GM04503 (cell line): ENCODE results near the gene LIME1.

Source experiments
- DNase-seq: peaks from one replicate; pipeline ENCODE4 v3.0.0-alpha.2; 2012; ENCODE audit warnings: low read depth

LIME1 gene

DNA sequence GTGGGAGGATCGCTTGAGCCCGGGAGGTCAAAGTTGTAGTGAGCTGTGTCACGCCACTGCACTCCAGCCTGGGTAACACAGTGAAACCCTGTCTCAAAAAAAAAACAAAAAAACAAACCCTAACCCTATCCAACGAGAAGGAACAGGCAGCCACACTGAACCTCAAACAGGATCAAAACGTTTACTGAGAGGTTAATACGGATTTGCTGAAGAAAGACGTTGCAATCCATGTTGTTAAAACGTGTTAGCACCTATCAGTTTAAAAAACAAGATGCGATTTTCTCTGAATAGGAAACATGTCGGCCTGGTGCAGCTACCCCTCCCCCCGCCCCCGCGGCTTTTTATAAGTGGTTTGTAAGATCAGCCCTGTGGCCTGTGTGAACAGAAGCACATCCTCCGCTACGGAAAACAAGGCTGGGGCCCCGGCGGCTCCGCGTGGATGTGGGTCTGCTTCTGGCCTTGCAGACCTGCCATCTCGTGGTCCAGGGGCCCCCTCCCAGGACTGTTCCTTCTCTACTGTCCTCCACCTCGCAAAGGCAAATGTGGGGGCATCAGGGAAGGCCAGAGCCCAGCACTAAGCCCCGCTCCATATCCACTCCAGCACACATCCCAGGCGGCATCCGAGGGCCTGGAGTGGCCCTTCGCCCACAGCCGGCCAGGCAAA is 14.5 kb downstream of the LIME1 start:
- DNase-seq, result no peak

DNA sequence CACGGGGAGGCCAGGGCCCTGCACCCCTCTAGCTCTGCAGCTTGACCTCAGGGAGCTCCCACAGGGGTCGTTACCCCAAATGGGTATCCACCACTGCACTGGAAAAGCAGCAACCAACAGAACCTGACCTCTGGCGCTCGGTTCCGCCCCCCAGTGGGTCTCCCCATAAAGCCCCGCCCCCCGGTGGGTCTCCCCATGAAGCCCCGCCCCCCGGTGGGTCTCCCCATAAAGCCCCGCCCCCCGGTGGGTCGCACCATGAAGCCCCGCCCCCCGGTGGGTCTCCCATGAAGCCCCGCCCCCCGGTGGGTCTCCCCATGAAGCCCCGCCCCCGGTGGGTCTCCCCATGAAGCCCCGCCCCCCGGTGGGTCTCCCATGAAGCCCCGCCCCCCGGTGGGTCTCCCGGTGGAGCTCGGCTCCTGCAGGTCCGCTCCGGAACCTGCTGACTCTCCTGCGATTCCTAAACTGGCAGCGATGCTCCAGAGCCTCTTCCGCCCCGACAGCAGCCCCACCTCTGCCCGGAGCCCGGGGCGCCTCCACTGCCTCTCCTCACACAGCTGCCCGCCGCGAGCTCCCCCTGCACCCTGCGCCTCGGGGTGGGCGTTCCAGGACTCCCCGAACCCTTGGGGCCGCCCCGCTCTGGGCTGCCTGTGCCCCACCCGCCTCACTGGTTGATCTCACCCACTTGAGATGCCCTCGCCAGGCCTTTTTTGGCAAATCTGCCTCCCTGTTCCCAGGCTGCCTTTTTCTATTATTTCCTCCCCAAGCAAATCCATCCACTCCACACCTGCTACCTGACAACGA is 15.2 kb downstream of the LIME1 start:
- DNase-seq, result no peak

- no peak for DNase-seq
Measured at GRCh38 chr20:63752411-63753101, 16.1 kb downstream of the LIME1 start.

- no peak for DNase-seq
Measured at GRCh38 chr20:63753381-63753780, 16.9 kb downstream of the LIME1 start.

GRCh38 chr20:63754008-63754407 is 17.5 kb downstream of the LIME1 start:
- DNase-seq, result no peak

DNA sequence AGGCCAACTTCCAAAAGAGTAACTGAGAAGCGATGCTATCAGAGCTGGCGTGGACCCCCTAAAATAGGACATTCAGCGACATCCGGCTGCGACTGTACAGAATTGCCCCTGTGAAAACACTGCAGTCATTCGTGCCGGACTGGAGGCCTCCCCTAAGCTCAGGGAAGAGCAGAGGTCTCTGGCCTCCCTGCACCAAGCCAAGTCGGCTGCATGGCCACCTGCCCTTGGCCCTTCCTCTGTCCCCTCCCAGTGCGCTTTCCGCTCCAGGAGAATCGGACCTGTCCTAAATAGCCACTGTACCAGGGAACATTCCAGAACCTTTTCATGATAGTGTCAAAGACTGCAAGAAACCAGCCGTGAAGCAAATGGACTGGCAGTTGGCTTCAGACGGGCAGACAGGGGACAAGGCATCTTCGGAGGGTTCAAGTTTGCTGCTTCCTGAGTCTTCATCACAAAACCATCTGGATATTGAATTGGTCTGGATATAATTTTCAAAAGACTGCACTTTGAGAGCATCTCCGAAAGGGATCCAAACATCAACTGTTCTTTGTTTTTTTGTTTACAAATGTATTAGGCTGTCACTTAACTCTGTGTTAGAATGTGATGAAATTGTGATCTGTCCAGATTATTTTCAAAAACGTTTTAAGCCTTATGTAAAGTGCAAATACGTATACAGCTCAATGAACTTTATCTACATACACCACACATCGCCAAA is 19.6 kb downstream of the LIME1 start:
- no peak for DNase-seq

GRCh38 chr20:63756648-63756991 is 20.2 kb downstream of the LIME1 start:
- no peak for DNase-seq

GRCh38 chr20:63758152-63758551 is 21.7 kb downstream of the LIME1 start:
- no peak for DNase-seq

- DNase-seq, result no peak
Measured at GRCh38 chr20:63759377-63759901, 23.0 kb downstream of the LIME1 start.

- no peak for DNase-seq
Measured at GRCh38 chr20:63765082-63765873, 28.8 kb downstream of the LIME1 start.

- DNase-seq, result no peak
Measured at GRCh38 chr20:63765902-63766301, 29.4 kb downstream of the LIME1 start.

DNA sequence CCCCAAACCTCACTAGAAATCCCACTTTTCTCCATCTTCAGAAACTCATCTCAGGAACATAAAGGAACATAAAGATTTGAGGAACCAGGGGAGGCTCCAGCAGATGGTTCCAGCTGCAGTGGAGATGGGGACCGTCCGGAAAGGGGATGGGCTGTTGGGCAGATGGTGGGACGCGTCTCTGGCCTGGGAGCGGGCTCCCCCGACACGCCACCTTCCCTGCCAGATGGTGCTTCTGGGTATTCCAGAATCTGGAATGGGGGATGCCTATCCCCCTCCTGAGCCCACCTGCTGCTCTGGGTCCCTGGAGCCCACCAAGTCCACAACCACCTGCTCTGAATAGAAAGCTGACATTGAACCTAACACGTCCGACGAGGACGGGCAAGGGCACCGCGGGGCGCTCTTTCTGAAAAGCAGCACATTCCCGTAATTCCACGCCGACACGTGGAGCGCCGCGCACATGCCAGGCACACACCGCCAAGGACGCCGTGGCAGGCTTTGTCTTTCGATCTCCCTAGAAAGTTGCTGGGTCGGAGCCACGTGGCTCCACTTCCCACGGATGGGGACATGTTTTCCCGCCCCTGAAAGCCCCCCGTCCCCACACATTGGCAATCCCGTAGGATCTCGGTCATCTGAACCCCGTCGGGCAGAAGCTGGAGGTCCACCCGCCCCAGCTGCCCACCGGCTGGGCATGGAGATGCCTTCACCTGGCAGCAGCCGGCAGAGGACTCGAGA is 30.4 kb downstream of the LIME1 start:
- no peak for DNase-seq

GRCh38 chr20:63767456-63767855 is 31.0 kb downstream of the LIME1 start:
- no peak for DNase-seq

DNA sequence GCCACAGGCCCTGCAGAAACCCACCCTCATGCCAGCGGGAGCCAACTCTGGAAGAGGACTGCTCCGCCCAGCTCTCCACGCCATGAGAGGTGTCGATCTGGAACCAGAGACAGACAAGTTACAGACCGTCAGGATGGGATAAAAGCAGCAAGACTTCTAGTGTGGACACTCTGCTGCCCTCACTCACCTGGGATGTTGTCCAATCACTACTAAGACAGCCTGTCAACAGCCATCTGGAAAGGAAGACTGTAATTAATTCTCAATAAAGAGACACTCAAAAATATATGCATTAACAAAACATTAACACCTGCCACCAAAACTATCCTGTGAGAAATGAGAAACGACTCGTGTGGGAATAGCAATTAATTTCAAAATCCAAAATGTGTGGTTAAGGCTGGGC is 31.4 kb downstream of the LIME1 start:
- no peak for DNase-seq

- no peak for DNase-seq
Measured at GRCh38 chr20:63768591-63769515, 32.4 kb downstream of the LIME1 start.

DNA sequence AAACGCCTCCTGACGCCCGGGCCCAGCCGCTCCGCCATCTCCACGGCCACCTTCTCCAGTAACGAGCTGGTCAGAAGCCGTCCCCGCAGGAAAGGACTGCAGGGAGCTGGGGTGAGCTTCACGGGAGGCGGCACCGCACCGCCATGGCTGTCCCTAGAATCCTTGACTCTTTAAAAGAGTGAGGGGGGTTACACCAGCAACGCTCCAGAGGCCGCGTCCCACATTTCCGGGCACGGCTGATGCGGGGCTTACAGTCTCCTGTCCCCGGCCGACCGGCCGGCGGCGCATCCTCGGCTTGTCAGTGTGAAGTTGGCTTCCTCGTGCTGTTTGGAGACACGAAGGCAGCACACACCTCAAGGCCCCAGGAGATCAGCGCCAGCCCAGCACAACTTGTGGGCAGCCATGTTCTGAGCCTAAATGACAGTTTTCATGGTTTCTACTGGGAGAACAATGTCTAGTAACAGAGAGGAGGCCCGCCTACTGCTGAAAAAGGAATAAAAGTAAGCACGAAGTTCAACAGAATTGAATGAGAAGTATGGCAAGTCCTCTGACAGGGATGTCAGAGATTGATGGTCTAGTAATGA is 33.5 kb downstream of the LIME1 start:
- no peak for DNase-seq

DNA sequence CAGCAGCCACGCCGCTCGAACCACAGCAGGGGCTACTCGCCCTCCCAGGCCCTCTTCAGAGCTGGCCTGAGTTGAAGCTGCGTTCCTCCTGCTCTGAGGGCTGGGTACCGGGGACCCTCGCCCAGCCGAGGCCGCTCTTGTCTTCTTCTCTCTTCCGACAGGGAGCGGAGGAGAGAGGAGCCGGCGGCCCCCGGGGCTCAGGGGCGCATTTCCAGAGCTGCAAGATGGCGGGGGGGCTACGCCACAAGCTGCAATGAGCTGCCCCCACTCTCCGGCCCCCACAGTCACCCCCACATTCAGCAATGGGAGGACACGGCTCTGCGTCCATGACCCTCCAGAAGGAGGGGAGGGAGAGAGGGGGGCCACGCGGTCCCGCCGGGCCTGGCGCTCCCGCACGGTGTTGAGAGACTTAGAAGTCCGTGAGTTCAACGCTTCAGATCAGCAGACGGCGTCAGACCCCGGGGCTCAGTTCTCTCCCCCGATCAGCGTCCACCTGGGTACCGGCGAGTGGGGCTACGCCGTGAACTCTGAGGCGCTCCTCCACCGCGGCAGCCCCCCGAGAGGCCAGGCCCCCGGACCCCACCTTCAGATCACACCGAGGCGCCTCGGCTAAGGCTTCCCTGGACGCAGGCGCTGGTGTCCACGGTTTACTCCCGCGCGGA is 34.7 kb downstream of the LIME1 start:
- no peak for DNase-seq

GRCh38 chr20:63772781-63773518 is 36.5 kb downstream of the LIME1 start:
- DNase-seq, result no peak
